Stimulated activated CD4-positive, alpha-beta T cell treated with anti-CD3 and anti-CD28 coated beads, Interleukin-2, amount 100 ng/mL, for 48 hours (primary cell): ENCODE measurements around the gene TLR4.

ENCODE experiments used
- DNase-seq, 2 donors: peaks; one replicate each; pipeline ENCODE4 v3.0.0-alpha.2; 2020

TLR4 gene

GRCh38 chr9:117746263-117746662 lies 42.1 kb downstream of the TLR4 start:
- DNase-seq: no peak

GRCh38 chr9:117747386-117747970 lies 43.3 kb downstream of the TLR4 start:
- DNase-seq: no peak

- DNase-seq: no peak
Measured at GRCh38 chr9:117750401-117750800, 46.2 kb downstream of the TLR4 start.

- DNase-seq: no peak
Measured at GRCh38 chr9:117752894-117753293, 48.7 kb downstream of the TLR4 start.

- no peak for DNase-seq
Measured at GRCh38 chr9:117757561-117758190, 53.5 kb downstream of the TLR4 start.

- no peak for DNase-seq
Measured at GRCh38 chr9:117763314-117763713, 59.1 kb downstream of the TLR4 start.

GRCh38 chr9:117768750-117769395 lies 64.7 kb downstream of the TLR4 start:
- DNase-seq: no peak

- DNase-seq: no peak
Measured at GRCh38 chr9:117771136-117771535, 66.9 kb downstream of the TLR4 start.

- no peak for DNase-seq
Measured at GRCh38 chr9:117772960-117773359, 68.8 kb downstream of the TLR4 start.
